ENCODE measurements around the gene SLC5A9. TPM values are rescaled to one million over a fixed set of nuclear protein-coding genes. Genes with fewer than 3 reads are reported as not detected.
A peak's percentile ranks its signal among the peaks of the same experiment; 100 is the strongest.

Gene SLC5A9
- total and polyA plus RNA-seq, 3 experiments from 2014 or later = not detected

- H3K4me1 ChIP-seq (ENCODE audit: insufficient read depth, low read length) = peaks cover 19% of the 10 kb centered on the region
- Mint-ChIP-seq H3K4me3 (peak overlapping the region in 1 of 7 donors; percentile 48), H3K27me3 (peaks cover 0 to 2% of the 10 kb centered on the region in 2 donors), H3K9me3 (no peaks in the 10 kb centered on the region), H3K4me1 (peaks cover 6 to 11% (median 7%) of the 10 kb centered on the region in 3 donors), H3K27ac (peak overlapping the region in 4 of 8 donors; percentile 2 to 72 (median 16)), H3K36me3 (no peaks in the 10 kb centered on the region)
- CTCF ChIA-PET = interaction anchor here (0.7 kb wide), 1 partner anchor 10 kb away, joined by 4 read pairs; no protein-coding TSS in a partner anchor
- no peaks in the 10 kb centered on the region for H3K9me3 ChIP-seq (ENCODE audit: low read length)
- no peak for DNase-seq
- no peak overlapping the region for H3K4me3 ChIP-seq (ENCODE audit: low read length)
- POLR2A ChIA-PET = no interaction called here
- H3K36me3 ChIP-seq (ENCODE audit: insufficient read depth, low read length) = no peaks in the 10 kb centered on the region
- H3K27me3 ChIP-seq (ENCODE audit: insufficient read depth, low read length, poor library complexity, severe bottlenecking) = no peaks in the 10 kb centered on the region
- H3K27ac ChIP-seq (ENCODE audit: low read depth, low read length) = no peak overlapping the region
These were observed 3.1 kb downstream of the SLC5A9 start for GRCh38 chr1:48225579-48225978.

- H3K9me3 Mint-ChIP-seq = no peaks in the 10 kb centered on the region
- DNase-seq = peak in 1 of 5 donors; percentile 27
- no peak overlapping the region for H3K4me3 Mint-ChIP-seq
- Histone ChIP-seq H3K9me3 (ENCODE audit: low read length) (no peaks in the 10 kb centered on the region), H3K27me3 (ENCODE audit: insufficient read depth, low read length, poor library complexity, severe bottlenecking) (no peaks in the 10 kb centered on the region), H3K4me3 (ENCODE audit: low read length) (peak overlapping the region; percentile 33), H3K27ac (ENCODE audit: low read depth, low read length) (no peak overlapping the region), H3K4me1 (ENCODE audit: insufficient read depth, low read length) (peaks cover 19% of the 10 kb centered on the region), H3K36me3 (ENCODE audit: insufficient read depth, low read length) (no peaks in the 10 kb centered on the region)
- no peaks in the 10 kb centered on the region for H3K36me3 Mint-ChIP-seq
- H3K27me3 Mint-ChIP-seq = peaks cover 0 to 2% of the 10 kb centered on the region in 2 donors
- CTCF ChIA-PET = no interaction called here
- POLR2A ChIA-PET = no interaction called here
- peaks cover 6 to 11% (median 7%) of the 10 kb centered on the region in 3 donors for H3K4me1 Mint-ChIP-seq
- no peak overlapping the region for H3K27ac Mint-ChIP-seq
These were observed 4.9 kb downstream of the SLC5A9 start for GRCh38 chr1:48227165-48228013.

GRCh38 chr1:48228156-48228555 is 5.6 kb downstream of the SLC5A9 start:
- no peak overlapping the region for H3K27ac ChIP-seq (ENCODE audit: low read depth, low read length)
- peaks cover 19% of the 10 kb centered on the region for H3K4me1 ChIP-seq (ENCODE audit: insufficient read depth, low read length)
- DNase-seq = no peak
- no peaks in the 10 kb centered on the region for H3K36me3 ChIP-seq (ENCODE audit: insufficient read depth, low read length)
- Mint-ChIP-seq H3K9me3 (no peaks in the 10 kb centered on the region), H3K27ac (peak overlapping the region in 4 of 8 donors; percentile 26 to 81 (median 66)), H3K27me3 (peaks cover 0 to 2% of the 10 kb centered on the region in 2 donors), H3K4me3 (peak overlapping the region in 1 of 7 donors; percentile 52), H3K4me1 (peaks cover 6 to 11% (median 7%) of the 10 kb centered on the region in 3 donors), H3K36me3 (no peaks in the 10 kb centered on the region)
- H3K4me3 ChIP-seq (ENCODE audit: low read length) = peak overlapping the region; percentile 33
- ChIA-PET POLR2A (no interaction called here), CTCF (no interaction called here)
- H3K27me3 ChIP-seq (ENCODE audit: insufficient read depth, low read length, poor library complexity, severe bottlenecking) = no peaks in the 10 kb centered on the region
- H3K9me3 ChIP-seq (ENCODE audit: low read length) = no peaks in the 10 kb centered on the region

GRCh38 chr1:48229317-48229716 is 6.8 kb downstream of the SLC5A9 start:
- DNase-seq = no peak
- peak overlapping the region in 4 of 8 donors; percentile 1 to 58 (median 16) for H3K27ac Mint-ChIP-seq
- Histone ChIP-seq H3K4me1 (ENCODE audit: insufficient read depth, low read length) (peaks cover 19% of the 10 kb centered on the region), H3K36me3 (ENCODE audit: insufficient read depth, low read length) (no peaks in the 10 kb centered on the region), H3K9me3 (ENCODE audit: low read length) (no peaks in the 10 kb centered on the region), H3K27me3 (ENCODE audit: insufficient read depth, low read length, poor library complexity, severe bottlenecking) (no peaks in the 10 kb centered on the region), H3K27ac (ENCODE audit: low read depth, low read length) (no peak overlapping the region), H3K4me3 (ENCODE audit: low read length) (no peak overlapping the region)
- peaks cover 6 to 11% (median 7%) of the 10 kb centered on the region in 3 donors for H3K4me1 Mint-ChIP-seq
- H3K27me3 Mint-ChIP-seq = peaks cover 0 to 2% of the 10 kb centered on the region in 2 donors
- H3K4me3 Mint-ChIP-seq = no peak overlapping the region
- POLR2A ChIA-PET = no interaction called here
- no peaks in the 10 kb centered on the region for H3K9me3 Mint-ChIP-seq
- CTCF ChIA-PET = interaction anchor here (1.3 kb wide), 1 partner anchor 13 kb away, joined by 3 read pairs; no protein-coding TSS in a partner anchor
- H3K36me3 Mint-ChIP-seq = no peaks in the 10 kb centered on the region

GRCh38 chr1:48230236-48230635 is 7.7 kb downstream of the SLC5A9 start:
- Mint-ChIP-seq H3K9me3 (no peaks in the 10 kb centered on the region), H3K36me3 (no peaks in the 10 kb centered on the region), H3K4me1 (peaks cover 6 to 11% (median 7%) of the 10 kb centered on the region in 3 donors), H3K27ac (peak overlapping the region in 1 of 8 donors; percentile 30), H3K4me3 (no peak overlapping the region), H3K27me3 (peaks cover 0 to 2% of the 10 kb centered on the region in 2 donors)
- no peaks in the 10 kb centered on the region for H3K27me3 ChIP-seq (ENCODE audit: insufficient read depth, low read length, poor library complexity, severe bottlenecking)
- CTCF ChIA-PET = interaction anchor here (0.6 to 1.3 kb wide), 2 partner anchors 14 to 136 kb away, joined by 3 read pairs; no protein-coding TSS in a partner anchor
- peaks cover 19% of the 10 kb centered on the region for H3K4me1 ChIP-seq (ENCODE audit: insufficient read depth, low read length)
- POLR2A ChIA-PET = no interaction called here
- H3K9me3 ChIP-seq (ENCODE audit: low read length) = no peaks in the 10 kb centered on the region
- no peak overlapping the region for H3K27ac ChIP-seq (ENCODE audit: low read depth, low read length)
- H3K4me3 ChIP-seq (ENCODE audit: low read length) = no peak overlapping the region
- DNase-seq = no peak
- H3K36me3 ChIP-seq (ENCODE audit: insufficient read depth, low read length) = no peaks in the 10 kb centered on the region

- H3K27ac ChIP-seq (ENCODE audit: low read depth, low read length) = no peak overlapping the region
- POLR2A ChIA-PET = no interaction called here
- no peaks in the 10 kb centered on the region for H3K27me3 ChIP-seq (ENCODE audit: insufficient read depth, low read length, poor library complexity, severe bottlenecking)
- H3K36me3 ChIP-seq (ENCODE audit: insufficient read depth, low read length) = no peaks in the 10 kb centered on the region
- H3K4me1 Mint-ChIP-seq = peaks cover 0 to 3% (median 0%) of the 10 kb centered on the region in 3 donors
- no peak for DNase-seq
- H3K9me3 ChIP-seq (ENCODE audit: low read length) = no peaks in the 10 kb centered on the region
- H3K36me3 Mint-ChIP-seq = no peaks in the 10 kb centered on the region
- peaks cover 5% of the 10 kb centered on the region for H3K4me1 ChIP-seq (ENCODE audit: insufficient read depth, low read length)
- no peak overlapping the region for H3K4me3 ChIP-seq (ENCODE audit: low read length)
- CTCF ChIA-PET = no interaction called here
- no peak overlapping the region for H3K4me3 Mint-ChIP-seq
- peaks cover 0 to 2% of the 10 kb centered on the region in 2 donors for H3K27me3 Mint-ChIP-seq
- H3K9me3 Mint-ChIP-seq = no peaks in the 10 kb centered on the region
- H3K27ac Mint-ChIP-seq = peak overlapping the region in 1 of 8 donors; percentile 15
These were observed 10.2 kb downstream of the SLC5A9 start for GRCh38 chr1:48232722-48233121.

GRCh38 chr1:48233666-48234485 is 11.4 kb downstream of the SLC5A9 start:
- Mint-ChIP-seq H3K27ac (peak overlapping the region in 1 of 8 donors; percentile 27), H3K4me1 (no peaks in the 10 kb centered on the region), H3K9me3 (no peaks in the 10 kb centered on the region), H3K4me3 (no peak overlapping the region), H3K27me3 (no peaks in the 10 kb centered on the region), H3K36me3 (no peaks in the 10 kb centered on the region)
- H3K4me3 ChIP-seq (ENCODE audit: low read length) = no peak overlapping the region
- DNase-seq = no peak
- H3K27ac ChIP-seq (ENCODE audit: low read depth, low read length) = no peak overlapping the region
- CTCF ChIA-PET = interaction anchor here (2.1 kb wide), 1 partner anchor 140 kb away, joined by 6 read pairs; no protein-coding TSS in a partner anchor
- no peaks in the 10 kb centered on the region for H3K9me3 ChIP-seq (ENCODE audit: low read length)
- POLR2A ChIA-PET = no interaction called here
- H3K27me3 ChIP-seq (ENCODE audit: insufficient read depth, low read length, poor library complexity, severe bottlenecking) = no peaks in the 10 kb centered on the region
- no peaks in the 10 kb centered on the region for H3K4me1 ChIP-seq (ENCODE audit: insufficient read depth, low read length)
- H3K36me3 ChIP-seq (ENCODE audit: insufficient read depth, low read length) = no peaks in the 10 kb centered on the region
